Parathyroid adenoma (tissue), 2 donors: ENCODE data around the gene TIMM23.

Experiments used
- H2AFZ ChIP-seq: fragments of 300-600 bp; sonication (generic); one replicate; pipeline ENCODE4 v1.7.0; 2017; ENCODE audit warnings: antibody characterized with exemption, mild to moderate bottlenecking
- H3K27ac ChIP-seq: fragments of 300-600 bp; sonication (generic); one replicate; pipeline ENCODE4 v1.7.0; 2017
- H3K27me3 ChIP-seq: fragments of 300-600 bp; sonication (generic); one replicate; pipeline ENCODE4 v1.7.0; 2017; ENCODE audit warnings: low read length; ENCODE audit not compliant: control insufficient read depth, insufficient read depth
- H3K36me3 ChIP-seq: fragments of 300-600 bp; sonication (generic); one replicate; pipeline ENCODE4 v1.7.0; 2017; ENCODE audit warnings: low read length; ENCODE audit not compliant: control insufficient read depth, insufficient read depth
- H3K4me1 ChIP-seq: fragments of 300-600 bp; sonication (generic); one replicate; pipeline ENCODE4 v1.7.0; 2017; ENCODE audit warnings: control low read depth
- H3K4me2 ChIP-seq: fragments of 300-600 bp; sonication (generic); one replicate; pipeline ENCODE4 v1.7.0; 2017; ENCODE audit warnings: low read length
- H3K4me3 ChIP-seq: fragments of 300-600 bp; sonication (generic); one replicate; pipeline ENCODE4 v1.7.0; 2017; ENCODE audit warnings: low read depth, low read length
- H3K79me2 ChIP-seq: fragments of 300-600 bp; sonication (generic); one replicate; pipeline ENCODE4 v1.7.0; 2017; ENCODE audit warnings: control low read depth
- H3K9ac ChIP-seq: fragments of 300-600 bp; sonication (generic); one replicate; pipeline ENCODE4 v1.7.0; 2017; ENCODE audit warnings: mild to moderate bottlenecking
- H3K9me3 ChIP-seq: fragments of 300-600 bp; sonication (generic); one replicate; pipeline ENCODE4 v1.7.0; 2017; ENCODE audit warnings: low read length; ENCODE audit not compliant: control insufficient read depth
- CTCF ChIP-seq: fragments of 300-600 bp; sonication (generic); IDR thresholded peaks from one replicate; pipeline ENCODE4 v1.7.0; 2017; ENCODE audit warnings: antibody characterized with exemption, mild to moderate bottlenecking
- donor health status: primary hyperparathyroidism.

The TIMM23 gene

GRCh38 chr10:46018453-46019176 is 46.3 kb downstream of the TIMM23 start:
- no peaks in the 10 kb centered on the region for H3K9me3 ChIP-seq
- no peak overlapping the region for H3K4me2 ChIP-seq
- H3K79me2 ChIP-seq, result peaks cover 52% of the 10 kb centered on the region
- H3K27me3 ChIP-seq, result no peaks in the 10 kb centered on the region
- H3K27ac ChIP-seq, result no peak overlapping the region
- H2AFZ ChIP-seq, result no peak overlapping the region
- H3K4me1 ChIP-seq, result peaks cover 17% of the 10 kb centered on the region
- H3K36me3 ChIP-seq, result no peaks in the 10 kb centered on the region
- H3K9ac ChIP-seq, result no peak overlapping the region
- TF ChIP-seq CTCF, result no peak
- no peak overlapping the region for H3K4me3 ChIP-seq

- Histone ChIP-seq H3K4me3 (no peak overlapping the region), H3K27me3 (no peaks in the 10 kb centered on the region), H3K27ac (no peak overlapping the region), H3K4me2 (no peak overlapping the region), H3K9ac (no peak overlapping the region), H3K9me3 (no peaks in the 10 kb centered on the region), H3K4me1 (peaks cover 17% of the 10 kb centered on the region), H3K79me2 (peaks cover 51% of the 10 kb centered on the region), H2AFZ (no peak overlapping the region), H3K36me3 (no peaks in the 10 kb centered on the region)
- no peak for TF ChIP-seq CTCF
Measured at GRCh38 chr10:46019177-46019528, 46.9 kb downstream of the TIMM23 start.

GRCh38 chr10:46019569-46020343 is 47.5 kb downstream of the TIMM23 start:
- Histone ChIP-seq H3K4me2 (peak overlapping the region; percentile 27), H3K36me3 (no peaks in the 10 kb centered on the region), H3K27ac (no peak overlapping the region), H3K9me3 (no peaks in the 10 kb centered on the region), H2AFZ (no peak overlapping the region), H3K27me3 (no peaks in the 10 kb centered on the region), H3K79me2 (peaks cover 51% of the 10 kb centered on the region), H3K4me3 (no peak overlapping the region), H3K4me1 (peaks cover 17% of the 10 kb centered on the region), H3K9ac (no peak overlapping the region)
- no peak for TF ChIP-seq CTCF

GRCh38 chr10:46020344-46020657 is 48.0 kb downstream of the TIMM23 start:
- no peaks in the 10 kb centered on the region for H3K36me3 ChIP-seq
- H3K4me2 ChIP-seq, result peak overlapping the region; percentile 27
- H3K4me1 ChIP-seq, result peaks cover 17% of the 10 kb centered on the region
- no peaks in the 10 kb centered on the region for H3K27me3 ChIP-seq
- TF ChIP-seq CTCF, result no peak
- H3K9me3 ChIP-seq, result no peaks in the 10 kb centered on the region
- no peak overlapping the region for H3K4me3 ChIP-seq
- H2AFZ ChIP-seq, result no peak overlapping the region
- H3K79me2 ChIP-seq, result peaks cover 54% of the 10 kb centered on the region
- no peak overlapping the region for H3K9ac ChIP-seq
- no peak overlapping the region for H3K27ac ChIP-seq
